ENCODE results near the gene EMC1. TPM values are rescaled to one million over a fixed set of nuclear protein-coding genes. Genes with fewer than 3 reads are reported as not detected.
"Not testable (repeated sequence)": the region's sequence is repeated elsewhere in the genome, so short reads cannot be mapped to it uniquely, and the experiment has no call there.

Gene EMC1
- total RNA-seq, result 10 to 100 TPM; 24.2 to 32.0 TPM
- 47.7 to 99.0 reads per million in 2 donors for total RNA-seq

DNA sequence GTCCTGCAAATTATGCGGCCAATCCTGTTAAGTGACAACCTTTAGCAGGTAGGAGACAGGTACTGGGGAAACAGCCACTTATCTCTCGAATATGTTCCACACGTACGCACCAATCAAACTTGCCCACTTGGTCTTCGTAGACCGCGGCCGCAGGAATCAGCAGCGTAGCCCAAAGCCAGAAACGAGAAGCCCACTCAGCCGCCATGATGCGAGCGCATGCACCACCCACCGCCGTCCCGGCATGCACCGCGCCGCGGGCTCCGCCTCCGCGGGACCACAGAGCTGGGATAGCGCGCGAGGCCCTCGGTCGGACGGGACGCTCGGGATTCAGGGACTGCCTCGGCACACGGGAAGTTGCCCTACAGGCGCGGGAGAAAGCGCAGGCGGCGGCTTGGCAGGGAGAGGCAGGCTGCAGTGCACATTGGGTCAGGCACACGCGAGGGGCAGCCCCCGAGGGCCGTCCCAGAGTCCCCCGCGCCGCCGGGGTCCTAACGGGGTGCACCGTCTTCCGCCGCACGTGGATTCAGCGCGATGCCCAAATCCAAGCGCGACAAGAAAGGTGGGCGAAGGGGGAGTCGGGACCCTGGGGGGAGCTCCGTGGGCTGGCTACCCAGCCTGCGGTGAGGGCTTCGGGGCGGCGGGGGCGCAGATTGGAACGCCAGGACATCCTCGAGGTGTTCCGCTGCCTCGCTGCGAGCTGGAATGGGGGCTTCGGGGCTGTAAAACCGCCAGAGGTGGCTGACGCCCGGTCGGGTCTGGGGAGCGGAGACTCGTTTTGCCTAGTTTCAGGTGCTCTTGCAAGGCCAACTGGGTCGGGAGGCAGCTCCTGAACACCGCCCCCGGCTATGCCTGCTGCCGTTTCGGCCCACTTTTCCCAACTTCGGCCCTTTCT lies at the start of gene EMC1, which contains the start of gene MRTO4:
EMC1 (minus strand) TSS at position 220 of the 892 bp plus-strand sequence; CDS start at position 205, 15 bp downstream.
MRTO4 (plus strand) TSS at position 501 of the 892 bp plus-strand sequence; CDS start at position 532, 31 bp downstream.
- ATAC-seq (peak; percentile 95), DNase-seq (peak; percentile 78 to 89 (median 85))
- Mint-ChIP-seq H3K27ac (peak within 1 kb of the TSS; percentile 94), H3K4me3 (peak within 1 kb of the TSS; percentile 91), H3K4me1 (peaks cover 26% of the 10 kb centered on the region), H3K36me3 (ENCODE audit: low read depth) (no peaks in the 10 kb centered on the region), H3K27me3 (no peaks in the 10 kb centered on the region)
- H3K9me3 ChIP-seq (ENCODE audit: control insufficient read depth, low read length, poor library complexity, severe bottlenecking), result no peaks in the 10 kb centered on the region

- H3K9me3 ChIP-seq (ENCODE audit: control insufficient read depth, low read length, poor library complexity, severe bottlenecking), result no peaks in the 10 kb centered on the region
- ATAC-seq, result no peak
- H3K36me3 Mint-ChIP-seq (ENCODE audit: low read depth), result no peaks in the 10 kb centered on the region
- no peak for DNase-seq
- H3K4me3 Mint-ChIP-seq, result no peak overlapping the region
- H3K4me1 Mint-ChIP-seq, result no peaks in the 10 kb centered on the region
- H3K27ac Mint-ChIP-seq, result no peak overlapping the region
- H3K27me3 Mint-ChIP-seq, result no peaks in the 10 kb centered on the region
Measured at GRCh38 chr1:19300211-19300610, 48.9 kb upstream of the EMC1 start.

DNA sequence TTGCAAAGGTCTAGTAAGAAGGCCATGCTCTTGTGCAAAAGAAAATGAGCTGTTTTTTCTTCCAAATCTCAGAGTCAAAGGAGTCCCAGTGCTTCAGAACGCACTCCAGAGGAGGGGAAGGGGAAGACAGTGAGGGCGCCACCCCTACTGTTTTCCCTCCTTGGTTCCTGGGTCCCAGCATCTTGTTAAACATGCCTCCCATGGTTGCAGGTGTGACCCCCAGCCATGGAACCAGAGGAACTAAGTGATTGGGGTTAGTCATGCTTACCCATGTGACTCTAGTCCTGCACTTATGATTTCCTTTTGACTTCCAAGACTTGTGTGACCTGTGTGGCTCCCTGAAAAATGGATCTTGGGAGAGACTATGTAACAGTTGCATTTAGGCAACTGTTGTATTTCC lies 43.3 kb upstream of the EMC1 start:
- Mint-ChIP-seq H3K27me3 (peaks cover 3% of the 10 kb centered on the region), H3K36me3 (ENCODE audit: low read depth) (peaks cover 2% of the 10 kb centered on the region), H3K4me1 (no peaks in the 10 kb centered on the region), H3K4me3 (no peak overlapping the region), H3K27ac (no peak overlapping the region)
- H3K9me3 ChIP-seq (ENCODE audit: control insufficient read depth, low read length, poor library complexity, severe bottlenecking), result no peaks in the 10 kb centered on the region
- no peak for ATAC-seq
- DNase-seq, result no peak

DNA sequence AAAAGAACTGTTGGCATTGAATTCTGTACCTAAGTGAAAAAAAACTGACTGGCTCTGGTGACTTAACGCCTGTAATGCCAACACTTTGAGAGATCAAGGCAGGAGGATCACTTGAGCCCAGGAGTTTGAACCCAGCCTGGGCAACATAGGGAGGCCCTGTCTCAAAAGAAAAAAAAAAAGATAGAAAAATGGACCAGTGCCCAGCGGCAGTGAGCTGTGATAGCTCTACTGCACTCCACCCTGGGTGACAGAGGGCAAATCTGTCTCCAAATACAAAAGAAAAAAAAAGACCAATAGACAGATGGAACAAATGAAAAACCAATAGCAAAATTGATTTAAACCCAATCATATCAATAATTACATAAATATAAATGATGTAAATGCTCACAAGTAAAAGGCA lies 37.9 kb upstream of the EMC1 start:
- DNase-seq (no peak), ATAC-seq (no peak)
- Mint-ChIP-seq H3K27me3 (peaks cover 18% of the 10 kb centered on the region), H3K27ac (peak overlapping the region; percentile 53), H3K4me1 (peaks cover 12% of the 10 kb centered on the region), H3K4me3 (peak overlapping the region; percentile 71), H3K36me3 (ENCODE audit: low read depth) (peaks cover 2% of the 10 kb centered on the region)
- H3K9me3 ChIP-seq (ENCODE audit: control insufficient read depth, low read length, poor library complexity, severe bottlenecking), result no peaks in the 10 kb centered on the region

DNA sequence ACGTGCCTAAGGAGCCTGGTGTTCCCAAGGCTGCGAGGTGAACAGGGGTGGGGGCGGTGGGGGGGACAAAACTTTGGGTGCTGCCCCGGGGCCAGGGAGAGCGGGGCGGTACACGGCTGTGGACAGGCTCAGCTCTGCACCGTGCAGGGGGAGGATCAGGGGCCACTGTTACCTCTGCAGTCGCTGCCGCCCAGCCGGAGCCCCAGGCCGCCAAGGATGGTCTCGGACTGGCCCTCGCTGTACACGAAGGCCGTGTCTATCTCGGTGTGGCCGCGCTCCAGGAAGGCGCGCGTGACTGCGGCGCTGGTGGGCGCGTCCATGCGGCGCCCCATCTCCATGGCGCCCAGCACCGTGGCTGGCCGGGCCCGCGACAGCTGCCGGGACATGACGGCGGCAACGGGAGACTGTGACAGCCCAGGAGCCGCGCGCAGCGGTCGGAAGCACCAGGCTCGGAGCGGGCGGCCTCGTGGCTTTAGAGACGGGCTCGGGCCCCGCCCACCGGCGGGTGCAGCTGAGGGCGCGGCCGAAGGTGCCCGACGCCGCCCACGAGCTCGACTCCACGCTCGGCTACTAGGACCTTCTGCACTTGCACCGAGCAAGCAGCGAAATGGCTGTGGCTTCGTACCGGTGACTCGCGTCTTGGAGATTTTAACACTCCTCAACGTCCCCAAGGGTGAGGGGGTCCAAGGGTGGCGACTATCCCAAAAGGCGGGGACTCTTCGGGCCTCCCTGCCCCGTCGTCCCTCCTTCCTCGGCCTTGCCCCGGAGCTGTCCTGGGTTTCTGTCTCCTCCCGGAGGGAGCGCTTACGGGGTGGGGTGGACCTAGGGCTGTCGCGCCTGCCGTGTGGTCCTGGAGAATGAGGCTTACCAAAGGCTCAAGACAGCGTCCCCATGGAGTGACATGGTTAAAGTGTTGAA lies 37.3 kb upstream of the EMC1 start, which contains the start of gene AKR7A3:
AKR7A3 (minus strand) TSS at position 447 of the 918 bp plus-strand sequence; CDS start at position 386, 61 bp downstream.
- not testable (repeated sequence) for H3K36me3 Mint-ChIP-seq (ENCODE audit: low read depth); H3K9me3 ChIP-seq (ENCODE audit: control insufficient read depth, low read length, poor library complexity, severe bottlenecking)
- Mint-ChIP-seq H3K4me1 (peaks cover 12% of the 10 kb centered on the region), H3K27me3 (peaks cover 18% of the 10 kb centered on the region), H3K4me3 (peak within 1 kb of the TSS; percentile 78), H3K27ac (peak within 1 kb of the TSS; percentile 53)
- peak; percentile 97 for ATAC-seq
- peak; percentile 34 to 48 (median 45) for DNase-seq

DNA sequence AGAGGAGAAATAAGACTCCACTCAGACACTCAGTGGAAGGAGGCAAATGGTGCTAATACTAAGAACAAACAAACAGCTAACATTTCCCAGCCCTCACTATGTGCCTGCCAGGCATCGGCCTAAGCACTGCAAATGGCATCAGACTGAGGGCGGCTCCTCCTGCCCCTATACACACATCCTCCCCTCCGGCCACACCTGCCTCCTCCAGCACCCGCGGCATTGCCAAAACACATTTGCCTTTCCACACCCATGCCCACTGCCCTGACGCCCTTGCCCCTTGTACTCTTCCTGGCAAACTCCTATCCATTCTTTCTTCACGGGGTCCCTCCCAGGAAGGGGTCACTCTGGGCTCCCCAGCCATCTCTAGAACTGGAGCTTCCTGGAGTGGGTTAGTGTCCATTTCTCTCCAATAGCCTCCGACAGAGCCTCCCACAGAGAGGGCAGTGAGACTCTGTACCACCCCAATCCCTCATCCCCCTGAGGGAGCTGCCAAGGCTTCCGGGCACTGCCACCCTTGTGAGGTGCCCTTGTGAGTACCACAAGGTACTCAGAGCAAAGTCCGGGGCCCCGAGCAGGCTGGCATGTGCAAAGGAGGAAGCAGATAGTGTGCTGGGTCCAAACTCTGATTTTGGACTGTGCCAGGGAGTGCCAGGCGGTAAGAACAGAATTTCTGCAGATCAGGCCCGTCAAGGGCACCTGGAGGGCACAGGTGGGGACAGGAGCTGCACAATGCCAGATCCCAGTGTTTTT lies 36.3 kb upstream of the EMC1 start:
- H3K4me1 Mint-ChIP-seq, result peaks cover 12% of the 10 kb centered on the region
- H3K27me3 Mint-ChIP-seq, result peaks cover 18% of the 10 kb centered on the region
- DNase-seq, result no peak
- H3K27ac Mint-ChIP-seq, result no peak overlapping the region
- peaks cover 2% of the 10 kb centered on the region for H3K36me3 Mint-ChIP-seq (ENCODE audit: low read depth)
- no peak for ATAC-seq
- no peaks in the 10 kb centered on the region for H3K9me3 ChIP-seq (ENCODE audit: control insufficient read depth, low read length, poor library complexity, severe bottlenecking)
- peak overlapping the region; percentile 78 for H3K4me3 Mint-ChIP-seq

DNA sequence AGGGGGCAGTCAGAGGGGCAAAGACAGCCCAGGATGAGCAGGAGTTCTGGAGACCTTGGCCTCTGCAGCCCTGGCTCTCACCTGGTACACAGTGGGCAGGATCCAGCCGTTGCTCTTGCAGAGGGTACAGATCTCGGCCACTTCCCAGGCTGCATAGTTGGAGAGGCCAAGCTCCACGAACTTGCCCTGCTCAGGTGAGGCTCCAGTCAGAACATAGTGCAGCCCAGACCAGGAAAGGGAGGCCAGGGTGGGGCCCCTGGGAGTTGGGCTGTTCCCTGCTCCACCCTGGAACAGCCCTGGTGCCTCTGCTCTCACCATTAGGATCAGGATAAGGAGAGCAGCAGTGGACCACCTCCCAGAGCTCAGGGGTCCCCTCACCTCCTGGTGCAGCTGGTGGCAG lies 34.5 kb upstream of the EMC1 start:
- H3K4me1 Mint-ChIP-seq, result peaks cover 12% of the 10 kb centered on the region
- not testable (repeated sequence) for DNase-seq; H3K4me3 Mint-ChIP-seq; H3K36me3 Mint-ChIP-seq (ENCODE audit: low read depth); ATAC-seq; H3K27ac Mint-ChIP-seq; H3K9me3 ChIP-seq (ENCODE audit: control insufficient read depth, low read length, poor library complexity, severe bottlenecking)
- H3K27me3 Mint-ChIP-seq, result peaks cover 18% of the 10 kb centered on the region

GRCh38 chr1:19285366-19285765 lies 34.0 kb upstream of the EMC1 start:
- H3K4me3 Mint-ChIP-seq; H3K36me3 Mint-ChIP-seq (ENCODE audit: low read depth); H3K9me3 ChIP-seq (ENCODE audit: control insufficient read depth, low read length, poor library complexity, severe bottlenecking); DNase-seq; H3K27ac Mint-ChIP-seq; ATAC-seq: not testable (repeated sequence)
- peaks cover 18% of the 10 kb centered on the region for H3K27me3 Mint-ChIP-seq
- peaks cover 12% of the 10 kb centered on the region for H3K4me1 Mint-ChIP-seq

GRCh38 chr1:19284881-19285280 lies 33.6 kb upstream of the EMC1 start:
- H3K4me3 Mint-ChIP-seq, result no peak overlapping the region
- H3K9me3 ChIP-seq (ENCODE audit: control insufficient read depth, low read length, poor library complexity, severe bottlenecking), result no peaks in the 10 kb centered on the region
- no peak overlapping the region for H3K27ac Mint-ChIP-seq
- ATAC-seq (no peak), DNase-seq (no peak)
- peaks cover under 1% of the 10 kb centered on the region for H3K36me3 Mint-ChIP-seq (ENCODE audit: low read depth)
- H3K4me1 Mint-ChIP-seq, result peaks cover 12% of the 10 kb centered on the region
- peaks cover 18% of the 10 kb centered on the region for H3K27me3 Mint-ChIP-seq

- no peak overlapping the region for H3K4me3 Mint-ChIP-seq
- ATAC-seq (no peak), DNase-seq (no peak)
- H3K36me3 Mint-ChIP-seq (ENCODE audit: low read depth), result no peaks in the 10 kb centered on the region
- no peak overlapping the region for H3K27ac Mint-ChIP-seq
- H3K9me3 ChIP-seq (ENCODE audit: control insufficient read depth, low read length, poor library complexity, severe bottlenecking), result no peaks in the 10 kb centered on the region
- peaks cover 7% of the 10 kb centered on the region for H3K4me1 Mint-ChIP-seq
- H3K27me3 Mint-ChIP-seq, result peaks cover 9% of the 10 kb centered on the region
Measured at GRCh38 chr1:19283891-19284290, 32.6 kb upstream of the EMC1 start.

GRCh38 chr1:19274636-19275035 lies 23.3 kb upstream of the EMC1 start:
- H3K9me3 ChIP-seq (ENCODE audit: control insufficient read depth, low read length, poor library complexity, severe bottlenecking), result peaks cover 3% of the 10 kb centered on the region
- Mint-ChIP-seq H3K4me3 (no peak overlapping the region), H3K4me1 (no peaks in the 10 kb centered on the region), H3K27ac (no peak overlapping the region), H3K36me3 (ENCODE audit: low read depth) (peaks cover 3% of the 10 kb centered on the region), H3K27me3 (peaks cover 10% of the 10 kb centered on the region)
- ATAC-seq (no peak), DNase-seq (no peak)

DNA sequence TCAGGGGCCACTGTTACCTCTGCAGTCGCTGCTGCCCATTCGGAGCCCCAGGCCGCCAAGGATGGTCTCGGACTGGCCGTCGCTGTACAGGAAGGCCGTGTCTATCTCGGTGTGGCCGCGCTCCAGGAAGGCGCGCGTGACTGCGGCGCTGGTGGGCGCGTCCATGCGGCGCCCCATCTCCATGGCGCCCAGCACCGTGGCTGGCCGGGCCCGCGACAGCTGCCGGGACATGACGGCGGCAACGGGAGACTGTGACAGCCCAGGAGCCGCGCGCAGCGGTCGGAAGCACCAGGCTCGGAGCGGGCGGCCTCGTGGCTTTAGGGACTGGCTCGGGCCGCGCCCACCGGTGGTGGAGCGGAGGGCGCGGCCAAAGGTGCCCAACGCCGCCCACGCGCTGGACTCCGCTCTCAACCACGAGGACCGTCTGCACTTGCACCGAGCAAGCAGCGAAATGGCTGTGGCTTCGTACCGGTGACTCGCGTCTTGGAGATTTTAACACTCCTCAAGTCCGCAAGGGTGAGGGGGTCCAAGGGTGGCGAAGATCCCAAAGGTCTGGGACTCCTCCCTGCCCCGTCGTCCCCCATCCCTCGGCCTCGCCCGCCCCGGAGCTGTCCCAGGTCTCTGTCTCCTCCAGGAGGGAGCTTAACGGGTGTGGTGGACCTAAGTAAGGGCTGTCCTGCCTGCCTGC lies 22.7 kb upstream of the EMC1 start:
- H3K4me1 Mint-ChIP-seq; H3K9me3 ChIP-seq (ENCODE audit: control insufficient read depth, low read length, poor library complexity, severe bottlenecking); DNase-seq; H3K27ac Mint-ChIP-seq; H3K36me3 Mint-ChIP-seq (ENCODE audit: low read depth); H3K4me3 Mint-ChIP-seq: not testable (repeated sequence)
- ATAC-seq, result peak; percentile 37
- peaks cover 10% of the 10 kb centered on the region for H3K27me3 Mint-ChIP-seq
